Ascending aorta (tissue), 2 donors: ENCODE results near the gene CAMTA1. TPM values are rescaled to one million over a fixed set of nuclear protein-coding genes. Genes with fewer than 3 reads are reported as not detected.

ENCODE experiments used
- DNase-seq, 2 donors: peaks; one replicate each; pipeline ENCODE4 v3.0.0-alpha.2; 2019; ENCODE audit warnings: low spot score in 2 of 2
- H3K27ac ChIP-seq, 2 donors: fragments of 200-600 bp; sonication (generic); one replicate each; pipeline ENCODE4 v1.5.1; 2016 to 2017; ENCODE audit warnings: mild to moderate bottlenecking in 1 of 2
- H3K27me3 ChIP-seq: fragments of 200-600 bp; sonication (generic); one replicate; pipeline ENCODE4 v1.5.1; 2017
- H3K36me3 ChIP-seq, 2 donors: fragments of 200-600 bp; sonication (generic); one replicate each; pipeline ENCODE4 v1.5.1; 2016
- H3K4me1 ChIP-seq, 2 donors: fragments of 200-600 bp; sonication (generic); one replicate each; pipeline ENCODE4 v1.5.1; 2016 to 2017; ENCODE audit warnings: mild to moderate bottlenecking in 1 of 2
- H3K4me3 ChIP-seq, 2 donors: fragments of 200-600 bp; sonication (generic); one replicate each; pipeline ENCODE4 v1.5.1; 2016 to 2017; ENCODE audit warnings: mild to moderate bottlenecking in 1 of 2
- H3K9me3 ChIP-seq, 2 donors: fragments of 200-600 bp; sonication (generic); one replicate each; pipeline ENCODE4 v1.5.1; 2016
- intact Hi-C: fragments of 100-400 bp; cut with DNase I; formaldehyde crosslinking; loops from one replicate; pipeline ENCODE4 v1.15.1; 2023
- total RNA-seq: library from RNA; depleted of rRNA; stranded (reverse); fragments of >200 nt; gene quantifications from one replicate; pipeline ENCODE4 v1.1.0, GENCODE V29; 2016
- TF ChIP-seq, protein P1 (sequence below), 3 experiments: fragments of 200-600 bp in 2 of 3; fragments of 450-650 bp in 1 of 3; sonication (generic) in 2 of 3; IDR thresholded peaks; one replicate each; pipeline ENCODE4 v1.5.1; 2016 to 2019; ENCODE audit warnings: antibody characterized with exemption in 3 of 3, mild to moderate bottlenecking in 1 of 3, moderate library complexity in 1 of 3

CAMTA1 gene
- total RNA-seq, 1 donor from 2014 or later, result 53.3 TPM

GRCh38 chr1:7524341-7525337 lies 739.4 kb downstream of the CAMTA1 start:
- Histone ChIP-seq H3K36me3 (no peaks in the 10 kb centered on the region), H3K9me3 (no peaks in the 10 kb centered on the region), H3K27ac (no peak overlapping the region), H3K4me1 (no peaks in the 10 kb centered on the region), H3K4me3 (no peak overlapping the region), H3K27me3 (no peaks in the 10 kb centered on the region)
- intact Hi-C loops, result no loop called here
- TF ChIP-seq, protein P1, sequence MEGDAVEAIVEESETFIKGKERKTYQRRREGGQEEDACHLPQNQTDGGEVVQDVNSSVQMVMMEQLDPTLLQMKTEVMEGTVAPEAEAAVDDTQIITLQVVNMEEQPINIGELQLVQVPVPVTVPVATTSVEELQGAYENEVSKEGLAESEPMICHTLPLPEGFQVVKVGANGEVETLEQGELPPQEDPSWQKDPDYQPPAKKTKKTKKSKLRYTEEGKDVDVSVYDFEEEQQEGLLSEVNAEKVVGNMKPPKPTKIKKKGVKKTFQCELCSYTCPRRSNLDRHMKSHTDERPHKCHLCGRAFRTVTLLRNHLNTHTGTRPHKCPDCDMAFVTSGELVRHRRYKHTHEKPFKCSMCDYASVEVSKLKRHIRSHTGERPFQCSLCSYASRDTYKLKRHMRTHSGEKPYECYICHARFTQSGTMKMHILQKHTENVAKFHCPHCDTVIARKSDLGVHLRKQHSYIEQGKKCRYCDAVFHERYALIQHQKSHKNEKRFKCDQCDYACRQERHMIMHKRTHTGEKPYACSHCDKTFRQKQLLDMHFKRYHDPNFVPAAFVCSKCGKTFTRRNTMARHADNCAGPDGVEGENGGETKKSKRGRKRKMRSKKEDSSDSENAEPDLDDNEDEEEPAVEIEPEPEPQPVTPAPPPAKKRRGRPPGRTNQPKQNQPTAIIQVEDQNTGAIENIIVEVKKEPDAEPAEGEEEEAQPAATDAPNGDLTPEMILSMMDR (IDR thresholded peaks at IDR 0.05), result no peak
- no peak for DNase-seq

DNA sequence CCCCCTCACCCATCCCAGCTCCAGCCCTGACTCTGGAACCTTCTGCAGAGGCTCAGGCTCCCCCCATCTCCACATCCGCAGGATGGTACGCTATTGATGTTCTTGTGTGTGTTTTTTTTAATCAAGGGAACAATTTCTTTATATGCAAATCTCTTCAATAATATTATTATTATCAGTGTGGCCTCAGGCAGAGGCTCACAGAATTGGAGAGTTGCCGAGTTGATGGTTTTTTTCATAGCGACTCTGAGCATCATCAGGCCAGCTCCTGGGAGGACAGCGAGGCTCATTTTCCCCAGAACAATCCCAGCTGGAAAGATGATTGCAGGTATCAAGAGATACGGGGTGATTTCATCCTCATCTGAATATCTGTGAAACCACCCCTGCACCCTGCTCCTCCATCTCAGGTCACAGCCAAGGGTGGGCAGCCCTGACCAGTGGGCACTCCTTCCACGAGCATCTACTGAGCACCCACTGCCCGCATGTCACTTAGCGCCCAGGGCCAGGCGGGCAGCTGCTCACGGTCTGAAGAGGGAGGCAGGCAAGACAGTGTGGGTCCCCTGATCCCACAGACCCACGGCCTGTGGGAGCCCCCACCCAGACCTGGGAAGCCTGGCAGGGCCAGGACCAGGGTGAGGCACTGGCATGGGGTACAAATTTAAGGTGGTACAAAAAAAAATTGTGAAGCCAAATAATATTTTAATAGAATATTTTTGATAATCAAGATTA lies 740.2 kb downstream of the CAMTA1 start:
- no peak for DNase-seq
- Histone ChIP-seq H3K9me3 (no peaks in the 10 kb centered on the region), H3K27ac (no peak overlapping the region), H3K36me3 (no peaks in the 10 kb centered on the region), H3K4me3 (no peak overlapping the region), H3K27me3 (no peaks in the 10 kb centered on the region), H3K4me1 (no peaks in the 10 kb centered on the region)
- TF ChIP-seq, protein P1 (IDR thresholded peaks at IDR 0.05), result no peak
- intact Hi-C loops, result no loop called here

- Histone ChIP-seq H3K4me1 (no peaks in the 10 kb centered on the region), H3K4me3 (no peak overlapping the region), H3K9me3 (no peaks in the 10 kb centered on the region), H3K27me3 (no peaks in the 10 kb centered on the region), H3K36me3 (no peaks in the 10 kb centered on the region), H3K27ac (no peak overlapping the region)
- intact Hi-C loops, result no loop called here
- TF ChIP-seq, protein P1 (IDR thresholded peaks at IDR 0.05), result no peak
- no peak for DNase-seq
Measured at GRCh38 chr1:7526196-7526866, 741.1 kb downstream of the CAMTA1 start.

DNA sequence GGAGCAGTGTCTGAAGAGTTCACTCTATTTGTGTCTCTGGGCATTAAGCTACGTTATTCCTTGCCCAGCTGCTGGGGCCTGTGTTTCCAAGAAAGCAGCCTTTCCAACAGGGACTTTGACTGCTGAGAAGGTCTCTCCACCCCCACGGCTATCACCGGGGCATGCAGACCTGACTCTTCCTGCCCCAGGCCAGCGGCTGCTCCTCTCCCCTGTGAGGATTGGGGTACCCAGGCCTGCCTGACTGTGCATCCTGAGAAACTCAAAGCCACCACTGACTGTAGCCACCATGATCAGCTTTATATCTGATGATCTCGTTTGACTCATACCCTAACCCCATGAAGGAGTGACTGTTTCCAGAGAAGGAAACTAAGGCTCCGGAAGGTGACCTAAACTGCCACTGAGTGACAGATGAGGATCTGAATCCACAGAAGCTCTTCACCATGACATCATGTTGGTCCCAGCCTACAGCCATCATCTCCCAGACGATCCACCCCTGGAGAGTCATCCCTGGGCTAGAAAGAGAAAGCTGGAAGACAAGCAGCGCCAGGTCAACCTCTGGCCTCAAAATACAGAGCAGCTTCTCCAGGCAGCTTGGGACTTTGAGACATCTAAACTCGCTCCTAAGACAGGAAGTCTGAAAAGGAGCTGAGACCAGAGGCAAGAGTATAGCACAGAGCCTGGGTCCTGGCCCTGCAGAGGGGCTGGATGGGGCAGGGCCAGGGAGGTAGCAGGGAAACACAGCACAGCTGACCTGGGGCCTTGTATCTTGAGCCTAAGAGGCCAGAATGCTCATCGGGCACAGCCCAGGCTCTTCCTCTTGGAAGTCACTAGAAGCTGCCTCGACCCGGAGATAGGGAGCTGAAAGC lies 741.8 kb downstream of the CAMTA1 start:
- Histone ChIP-seq H3K4me3 (no peak overlapping the region), H3K36me3 (no peaks in the 10 kb centered on the region), H3K27me3 (no peaks in the 10 kb centered on the region), H3K4me1 (no peaks in the 10 kb centered on the region), H3K27ac (no peak overlapping the region), H3K9me3 (no peaks in the 10 kb centered on the region)
- intact Hi-C loops, result no loop called here
- DNase-seq, result no peak
- TF ChIP-seq, protein P1 (IDR thresholded peaks at IDR 0.05), result no peak

DNA sequence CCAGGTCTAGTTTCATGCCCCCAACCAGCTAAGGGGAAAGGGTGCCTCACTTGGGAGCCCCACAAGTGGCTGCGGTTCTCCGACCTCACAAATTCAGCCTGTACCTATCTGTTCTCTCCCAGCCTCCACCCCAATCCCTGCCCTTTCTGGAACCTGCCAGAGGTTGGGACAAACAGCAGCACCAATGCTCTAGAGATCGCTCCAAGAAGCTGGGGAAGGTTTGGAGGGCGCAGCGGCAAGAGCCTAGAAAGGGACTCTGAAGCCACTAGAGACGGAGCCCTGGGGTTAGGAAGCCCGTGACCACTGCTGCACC lies 742.4 kb downstream of the CAMTA1 start:
- Histone ChIP-seq H3K27ac (no peak overlapping the region), H3K36me3 (no peaks in the 10 kb centered on the region), H3K4me3 (no peak overlapping the region), H3K4me1 (no peaks in the 10 kb centered on the region), H3K9me3 (no peaks in the 10 kb centered on the region), H3K27me3 (no peaks in the 10 kb centered on the region)
- intact Hi-C loops, result no loop called here
- DNase-seq, result no peak
- TF ChIP-seq, protein P1 (IDR thresholded peaks at IDR 0.05), result no peak
